K562 (cell line): ENCODE results near the gene INVS. TPM values are rescaled to one million over a fixed set of nuclear protein-coding genes. Genes with fewer than 3 reads are reported as not detected.
A peak's percentile ranks its signal among the peaks of the same experiment; 100 is the strongest.

ENCODE experiments used
- ARID1B ChIP-seq: fragments of 450-650 bp; IDR thresholded peaks from 2 replicates; pipeline ENCODE4 v1.6.1; 2016; ENCODE audit warnings: antibody characterized with exemption, mild to moderate bottlenecking, inconsistent platforms
- DPF2 ChIP-seq: fragments of 450-650 bp; IDR thresholded peaks from 2 replicates; pipeline ENCODE4 v1.6.1; 2016
- FOXM1 ChIP-seq, 2 experiments: fragments of 450-650 bp in 1 of 2; sonication (generic) in 1 of 2; formaldehyde crosslinking in 1 of 2; IDR thresholded peaks; 2 replicates each; pipeline versions ENCODE4 v1.6.1 to v1.9.0; 2017 to 2022; ENCODE audit warnings: low read depth in 2 of 2, mild to moderate bottlenecking in 2 of 2, missing genetic modification reagents in 1 of 2, moderate library complexity in 1 of 2
- KLF10 ChIP-seq: fragments of 250-450 bp; sonication (Bioruptor Pico); IDR thresholded peaks from 2 replicates; pipeline ENCODE4 v1.6.1; 2021; ENCODE audit warnings: matching md5 sums
- MAFG ChIP-seq: fragments of 450-650 bp; conservative IDR thresholded peaks from 2 replicates; pipeline ENCODE4 v1.6.1; 2016; ENCODE audit warnings: missing genetic modification characterization, missing compliant biosample characterization
- MTA2 ChIP-seq: fragments of 450-650 bp; IDR thresholded peaks from 2 replicates; pipeline ENCODE4 v1.6.1; 2016; ENCODE audit warnings: low read depth
- PML ChIP-seq: IDR thresholded peaks from 2 replicates; pipeline ENCODE4 v1.6.1; 2012; ENCODE audit warnings: low read length, inconsistent platforms
- POLR2B ChIP-seq: fragments of 450-650 bp; IDR thresholded peaks from 2 replicates; pipeline ENCODE4 v1.6.1; 2018; ENCODE audit warnings: low read depth; ENCODE audit not compliant: partially characterized antibody
- POLR2G ChIP-seq: fragments of 200-400 bp; formaldehyde crosslinking; IDR thresholded peaks from 2 replicates; pipeline ENCODE4 v1.6.1; 2017; ENCODE audit warnings: low read depth, mild to moderate bottlenecking, antibody characterized with exemption, low read length, moderate library complexity
- RBM15 ChIP-seq: fragments of 200-400 bp; formaldehyde crosslinking; IDR thresholded peaks from 2 replicates; pipeline ENCODE4 v1.6.1; 2018; ENCODE audit warnings: mild to moderate bottlenecking, low read length, moderate library complexity; ENCODE audit not compliant: insufficient read depth
- SIX5 ChIP-seq, 2 experiments: IDR thresholded peaks; 2 replicates each; pipeline ENCODE4 v1.6.1; 2011; ENCODE audit warnings: low read length in 2 of 2, borderline replicate concordance in 1 of 2, low read depth in 1 of 2, mild to moderate bottlenecking in 1 of 2, moderate library complexity in 1 of 2; ENCODE audit not compliant: insufficient read depth in 1 of 2
- SMAD3 ChIP-seq: fragments of 450-650 bp; formaldehyde crosslinking; conservative IDR thresholded peaks from 2 replicates; pipeline ENCODE4 v1.4.0; 2020; ENCODE audit warnings: mild to moderate bottlenecking
- SMARCA4 ChIP-seq: fragments of 450-650 bp; IDR thresholded peaks from 2 replicates; pipeline ENCODE4 v1.6.1; 2016
- SMARCB1 ChIP-seq: IDR thresholded peaks from 2 replicates; pipeline ENCODE4 v1.6.1; 2011; ENCODE audit warnings: improper control_type of control experiment, low read depth; ENCODE audit not compliant: insufficient read length
- SPI1 ChIP-seq: IDR thresholded peaks from 2 replicates; pipeline ENCODE4 v1.6.1; 2011; ENCODE audit warnings: low read depth, low read length, control low read depth, borderline replicate concordance
- TAL1 ChIP-seq: fragments of 450-650 bp; IDR thresholded peaks from 2 replicates; pipeline ENCODE4 v1.6.1; 2016; ENCODE audit warnings: mild to moderate bottlenecking
- TEAD4 ChIP-seq, 2 experiments: sonication (generic) in 1 of 2; formaldehyde crosslinking in 1 of 2; IDR thresholded peaks; 2 replicates each; pipeline versions ENCODE4 v1.6.1 to v1.8.0; 2012 to 2022; ENCODE audit warnings: borderline replicate concordance in 1 of 2, inconsistent platforms in 1 of 2, low read length in 1 of 2, mild to moderate bottlenecking in 1 of 2, missing genetic modification reagents in 1 of 2
- TRIM24 ChIP-seq, 2 experiments: fragments of 450-650 bp; IDR thresholded peaks; 2 replicates each; pipeline ENCODE4 v1.6.1; 2016
- ZNF583 ChIP-seq: fragments of 250-450 bp; sonication (Bioruptor Pico); IDR thresholded peaks from 2 replicates; pipeline ENCODE4 v1.4.0; 2020
- ZNF717 ChIP-seq: fragments of 250-450 bp; sonication (Bioruptor Pico); IDR thresholded peaks from 2 replicates; pipeline ENCODE4 v1.5.0; 2021
- polyA plus RNA-seq, 8 experiments: library from polyadenylated mRNA; depleted of rRNA in 4 of 8; stranded (reverse) in 5 of 8; unstranded in 3 of 8; fragments of >200 nt; fragmentation: Nextera tagmentation in 2 of 8; fragmentation: Illumina TruSeq in 1 of 8; extraction: Ambion mirVana in 2 of 8; extraction: Trizol in 1 of 8; gene quantifications; 2 replicates each; pipeline versions ENCODE4 v1.2.1 to v1.2.3, GENCODE V29; 2011 to 2014; ENCODE audit warnings: inconsistent platforms in 1 of 8, missing spikeins in 1 of 8
- total RNA-seq, 7 experiments: library from RNA; depleted of rRNA in 6 of 7; stranded (reverse); fragments of >200 nt in 6 of 7; fragmentation: Illumina TruSeq in 2 of 7; extraction: Trizol in 2 of 7; gene quantifications; 2 replicates each; pipeline versions ENCODE4 v1.2.1 to v1.2.3, GENCODE V29; 2011 to 2021; ENCODE audit warnings: low replicate concordance in 1 of 7
- TF ChIP-seq, protein P1 (sequence below), 2 experiments: fragments of 450-650 bp; conservative IDR thresholded peaks; 2 replicates each; pipeline ENCODE4 v1.6.1; 2017; ENCODE audit warnings: mild to moderate bottlenecking in 2 of 2, moderate library complexity in 2 of 2
- TF ChIP-seq, protein P2 (sequence below): fragments of 450-650 bp; IDR thresholded peaks from 2 replicates; pipeline ENCODE4 v1.6.1; 2018; ENCODE audit warnings: mild to moderate bottlenecking, low read depth; ENCODE audit not compliant: partially characterized antibody
- TF ChIP-seq, protein P3 (sequence below): fragments of 450-650 bp; IDR thresholded peaks from 2 replicates; pipeline ENCODE4 v1.6.1; 2016; ENCODE audit warnings: antibody characterized with exemption
- TF ChIP-seq, protein P4 (sequence below): fragments of 200-400 bp; formaldehyde crosslinking; IDR thresholded peaks from 2 replicates; pipeline ENCODE4 v1.6.1; 2017; ENCODE audit warnings: mild to moderate bottlenecking, low read depth, low read length, moderate library complexity

INVS gene
- total and polyA plus RNA-seq, 9 of the 15 experiments (the other 6 are each of a cell fraction or from before 2014, with no cell fraction given) = 0.77 to 18.5 (median 10.0) TPM

DNA sequence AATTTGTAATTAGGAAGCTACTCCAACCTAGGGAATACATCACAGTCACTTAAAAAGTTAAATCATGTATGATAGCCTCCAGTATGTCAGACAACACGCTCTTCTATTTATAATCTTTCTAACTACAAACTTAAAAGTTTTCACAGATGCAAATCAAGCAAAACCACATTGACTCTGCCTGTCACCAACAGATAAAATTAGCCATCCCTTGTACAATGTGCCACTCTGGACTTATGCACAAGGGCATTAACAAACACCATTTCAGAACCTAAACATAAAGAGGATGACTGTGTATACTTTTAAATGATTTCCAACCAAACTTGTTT lies 15.0 kb upstream of the INVS start (continued):
- TF ChIP-seq MTA2 = peak; percentile 40; the same call in 1 of the 2 replicates
- peak; percentile 71 for TF ChIP-seq ARID1B
- no peak for TF ChIP-seq POLR2G
- TF ChIP-seq POLR2B = no peak
- 0 out of 2 replicates have a peak, but pooled peaks have one; percentile 39 for TF ChIP-seq SMARCA4
- TF ChIP-seq, protein P1, sequence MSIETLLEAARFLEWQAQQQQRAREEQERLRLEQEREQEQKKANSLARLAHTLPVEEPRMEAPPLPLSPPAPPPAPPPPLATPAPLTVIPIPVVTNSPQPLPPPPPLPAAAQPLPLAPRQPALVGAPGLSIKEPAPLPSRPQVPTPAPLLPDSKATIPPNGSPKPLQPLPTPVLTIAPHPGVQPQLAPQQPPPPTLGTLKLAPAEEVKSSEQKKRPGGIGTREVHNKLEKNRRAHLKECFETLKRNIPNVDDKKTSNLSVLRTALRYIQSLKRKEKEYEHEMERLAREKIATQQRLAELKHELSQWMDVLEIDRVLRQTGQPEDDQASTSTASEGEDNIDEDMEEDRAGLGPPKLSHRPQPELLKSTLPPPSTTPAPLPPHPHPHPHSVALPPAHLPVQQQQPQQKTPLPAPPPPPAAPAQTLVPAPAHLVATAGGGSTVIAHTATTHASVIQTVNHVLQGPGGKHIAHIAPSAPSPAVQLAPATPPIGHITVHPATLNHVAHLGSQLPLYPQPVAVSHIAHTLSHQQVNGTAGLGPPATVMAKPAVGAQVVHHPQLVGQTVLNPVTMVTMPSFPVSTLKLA (conservative IDR thresholded peaks at IDR 0.05) = peak in 1 of 2 experiments; percentile 23; a peak in 1 of 4 replicates
- 0 out of 2 replicates have a peak, but pooled peaks have one; percentile 28 for TF ChIP-seq DPF2
- TF ChIP-seq ZNF583 (CRISPR knock-in tag) = no peak
- TF ChIP-seq SMARCB1 = peak; percentile 44
- TF ChIP-seq SPI1 = no peak
- TF ChIP-seq TEAD4 (IDR thresholded peaks at IDR 0.05; ENCODE audit: low read length) = peak; percentile 75
- TF ChIP-seq TEAD4 (CRISPR knock-in tag; IDR thresholded peaks at IDR 0.05; ENCODE audit: borderline replicate concordance) = no peak
- TF ChIP-seq TRIM24 (IDR thresholded peaks at IDR 0.05) = no peak
- no peak for TF ChIP-seq RBM15
- TF ChIP-seq ZNF717 = no peak
- TF ChIP-seq, protein P2, sequence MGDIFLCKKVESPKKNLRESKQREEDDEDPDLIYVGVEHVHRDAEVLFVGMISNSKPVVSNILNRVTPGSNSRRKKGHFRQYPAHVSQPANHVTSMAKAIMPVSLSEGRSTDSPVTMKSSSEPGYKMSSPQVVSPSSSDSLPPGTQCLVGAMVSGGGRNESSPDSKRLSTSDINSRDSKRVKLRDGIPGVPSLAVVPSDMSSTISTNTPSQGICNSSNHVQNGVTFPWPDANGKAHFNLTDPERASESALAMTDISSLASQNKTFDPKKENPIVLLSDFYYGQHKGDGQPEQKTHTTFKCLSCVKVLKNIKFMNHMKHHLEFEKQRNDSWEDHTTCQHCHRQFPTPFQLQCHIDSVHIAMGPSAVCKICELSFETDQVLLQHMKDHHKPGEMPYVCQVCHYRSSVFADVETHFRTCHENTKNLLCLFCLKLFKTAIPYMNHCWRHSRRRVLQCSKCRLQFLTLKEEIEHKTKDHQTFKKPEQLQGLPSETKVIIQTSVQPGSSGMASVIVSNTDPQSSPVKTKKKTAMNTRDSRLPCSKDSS = no peak
- TF ChIP-seq, protein P3, sequence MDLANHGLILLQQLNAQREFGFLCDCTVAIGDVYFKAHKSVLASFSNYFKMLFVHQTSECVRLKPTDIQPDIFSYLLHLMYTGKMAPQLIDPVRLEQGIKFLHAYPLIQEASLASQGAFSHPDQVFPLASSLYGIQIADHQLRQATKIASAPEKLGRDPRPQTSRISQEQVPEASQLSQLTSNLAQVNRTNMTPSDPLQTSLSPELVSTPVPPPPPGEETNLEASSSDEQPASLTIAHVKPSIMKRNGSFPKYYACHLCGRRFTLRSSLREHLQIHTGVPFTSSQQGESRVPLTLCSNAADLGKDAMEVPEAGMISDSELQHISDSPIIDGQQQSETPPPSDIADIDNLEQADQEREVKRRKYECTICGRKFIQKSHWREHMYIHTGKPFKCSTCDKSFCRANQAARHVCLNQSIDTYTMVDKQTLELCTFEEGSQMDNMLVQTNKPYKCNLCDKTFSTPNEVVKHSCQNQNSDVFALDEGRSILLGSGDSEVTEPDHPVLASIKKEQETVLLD = no peak
- no peak for TF ChIP-seq SMAD3 (CRISPR knock-in tag)
- TF ChIP-seq PML = peak; percentile 34; the same call in 1 of the 2 replicates
- no peak for TF ChIP-seq SIX5 (IDR thresholded peaks at IDR 0.05; ENCODE audit: borderline replicate concordance in 1 of 2, insufficient read depth in 1 of 2, low read depth in 1 of 2, low read length in 2 of 2)
- TF ChIP-seq, protein P4, sequence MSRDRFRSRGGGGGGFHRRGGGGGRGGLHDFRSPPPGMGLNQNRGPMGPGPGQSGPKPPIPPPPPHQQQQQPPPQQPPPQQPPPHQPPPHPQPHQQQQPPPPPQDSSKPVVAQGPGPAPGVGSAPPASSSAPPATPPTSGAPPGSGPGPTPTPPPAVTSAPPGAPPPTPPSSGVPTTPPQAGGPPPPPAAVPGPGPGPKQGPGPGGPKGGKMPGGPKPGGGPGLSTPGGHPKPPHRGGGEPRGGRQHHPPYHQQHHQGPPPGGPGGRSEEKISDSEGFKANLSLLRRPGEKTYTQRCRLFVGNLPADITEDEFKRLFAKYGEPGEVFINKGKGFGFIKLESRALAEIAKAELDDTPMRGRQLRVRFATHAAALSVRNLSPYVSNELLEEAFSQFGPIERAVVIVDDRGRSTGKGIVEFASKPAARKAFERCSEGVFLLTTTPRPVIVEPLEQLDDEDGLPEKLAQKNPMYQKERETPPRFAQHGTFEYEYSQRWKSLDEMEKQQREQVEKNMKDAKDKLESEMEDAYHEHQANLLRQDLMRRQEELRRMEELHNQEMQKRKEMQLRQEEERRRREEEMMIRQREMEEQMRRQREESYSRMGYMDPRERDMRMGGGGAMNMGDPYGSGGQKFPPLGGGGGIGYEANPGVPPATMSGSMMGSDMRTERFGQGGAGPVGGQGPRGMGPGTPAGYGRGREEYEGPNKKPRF = no peak
- TF ChIP-seq FOXM1 (IDR thresholded peaks at IDR 0.05; ENCODE audit: low read depth) = peak; percentile 35; the same call in 1 of the 2 replicates
- TF ChIP-seq FOXM1 (CRISPR knock-in tag; IDR thresholded peaks at IDR 0.05; ENCODE audit: low read depth) = no peak
- no peak for TF ChIP-seq KLF10
- no peak for TF ChIP-seq MAFG
- TF ChIP-seq TAL1 = peak; percentile 66
